ENCODE results near the gene SLX1A.
"Not testable (repeated sequence)": the region's sequence is repeated elsewhere in the genome, so short reads cannot be mapped to it uniquely, and the experiment has no call there.

SLX1A gene

GRCh38 chr16:30211414-30211813, 17.7 kb downstream of the SLX1A start:
- not testable (repeated sequence) for DNase-seq (ENCODE audit: insufficient read length, low spot score); FAIRE-seq

- not testable (repeated sequence) for FAIRE-seq; DNase-seq (ENCODE audit: insufficient read length, low spot score)
Observed at GRCh38 chr16:30217082-30217481, 23.4 kb downstream of the SLX1A start.

Data from HTR-8/SVneo (cell line).